ENCODE data around the gene ANKRD62. TPM values are rescaled to one million over a fixed set of nuclear protein-coding genes. Genes with fewer than 3 reads are reported as not detected.
A peak's percentile ranks its signal among the peaks of the same experiment; 100 is the strongest.

Gene ANKRD62
- total RNA-seq, 1 experiment from 2014 or later = not detected

DNA sequence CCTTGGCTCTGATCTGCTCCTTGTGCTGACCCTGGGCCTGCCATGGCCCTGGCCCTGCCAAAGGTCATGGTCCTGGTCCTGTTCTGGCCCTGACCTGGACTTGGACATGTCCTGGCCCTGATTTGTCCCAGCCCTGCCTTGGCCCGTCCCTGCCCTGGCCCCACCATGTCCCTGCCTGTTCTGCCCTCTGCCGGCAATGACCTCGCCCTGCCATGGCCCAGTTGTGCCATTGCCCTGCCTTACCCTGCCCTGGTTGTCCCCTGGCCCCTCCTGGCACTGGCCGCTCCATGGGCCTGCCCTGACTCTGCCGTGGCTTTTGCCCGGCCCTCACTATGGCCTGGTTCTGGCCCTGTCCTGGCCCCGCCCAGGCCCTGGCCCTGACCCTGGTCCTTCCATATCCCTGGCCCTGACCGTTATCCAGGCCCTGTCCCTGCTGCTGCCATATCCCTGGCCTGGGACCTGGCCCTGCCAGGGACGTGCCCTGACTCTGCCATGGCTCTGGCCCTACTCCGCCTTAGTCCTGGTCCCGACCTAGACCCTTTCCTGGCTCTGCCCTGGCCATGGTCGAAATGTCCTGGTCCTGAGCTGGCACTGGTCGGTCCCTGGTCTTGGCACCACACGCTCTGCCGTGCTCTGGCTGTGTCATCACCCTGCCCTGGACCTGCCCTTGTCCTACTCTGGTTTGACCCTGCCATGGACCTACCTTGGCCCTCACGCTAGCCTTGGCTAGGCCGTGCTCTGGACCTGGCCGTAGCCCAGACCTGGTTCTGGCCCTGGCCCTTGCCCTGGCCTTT, 6.8 kb upstream of the ANKRD62 start:
- TF ChIP-seq, protein P1, sequence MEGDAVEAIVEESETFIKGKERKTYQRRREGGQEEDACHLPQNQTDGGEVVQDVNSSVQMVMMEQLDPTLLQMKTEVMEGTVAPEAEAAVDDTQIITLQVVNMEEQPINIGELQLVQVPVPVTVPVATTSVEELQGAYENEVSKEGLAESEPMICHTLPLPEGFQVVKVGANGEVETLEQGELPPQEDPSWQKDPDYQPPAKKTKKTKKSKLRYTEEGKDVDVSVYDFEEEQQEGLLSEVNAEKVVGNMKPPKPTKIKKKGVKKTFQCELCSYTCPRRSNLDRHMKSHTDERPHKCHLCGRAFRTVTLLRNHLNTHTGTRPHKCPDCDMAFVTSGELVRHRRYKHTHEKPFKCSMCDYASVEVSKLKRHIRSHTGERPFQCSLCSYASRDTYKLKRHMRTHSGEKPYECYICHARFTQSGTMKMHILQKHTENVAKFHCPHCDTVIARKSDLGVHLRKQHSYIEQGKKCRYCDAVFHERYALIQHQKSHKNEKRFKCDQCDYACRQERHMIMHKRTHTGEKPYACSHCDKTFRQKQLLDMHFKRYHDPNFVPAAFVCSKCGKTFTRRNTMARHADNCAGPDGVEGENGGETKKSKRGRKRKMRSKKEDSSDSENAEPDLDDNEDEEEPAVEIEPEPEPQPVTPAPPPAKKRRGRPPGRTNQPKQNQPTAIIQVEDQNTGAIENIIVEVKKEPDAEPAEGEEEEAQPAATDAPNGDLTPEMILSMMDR (IDR thresholded peaks at IDR 0.05; ENCODE audit: insufficient read depth in 1 of 2, low read depth in 1 of 2, low read length in 1 of 2, severe bottlenecking in 1 of 2, unreplicated experiment in 1 of 2) = no peak
- Histone ChIP-seq H3K4me1 (no peaks in the 10 kb centered on the region), H3K9me3 (no peaks in the 10 kb centered on the region), H3K4me3 (ENCODE audit: low read depth, low read length) (no peak overlapping the region), H3K36me3 (ENCODE audit: control insufficient read depth, insufficient read depth, low read length) (no peaks in the 10 kb centered on the region), H3K27me3 (replicated peaks; ENCODE audit: control insufficient read depth, insufficient read depth, low read length) (no peaks in the 10 kb centered on the region)
- BruUV-seq (replicated peaks) = no TSS peak
- no peak overlapping the region for H3K4me3 Mint-ChIP-seq (ENCODE audit: unreplicated experiment)
- DNase-seq = no peak
- peaks cover 20% of the 10 kb centered on the region for H3K36me3 Mint-ChIP-seq (ENCODE audit: insufficient read depth, unreplicated experiment)
- H3K27me3 Mint-ChIP-seq (ENCODE audit: insufficient read depth, unreplicated experiment) = peaks cover 5% of the 10 kb centered on the region
- H3K27ac Mint-ChIP-seq (ENCODE audit: unreplicated experiment) = no peak overlapping the region
- ChIA-PET CTCF (no interaction called here), POLR2A (no interaction called here)
- no peaks in the 10 kb centered on the region for H3K9me3 Mint-ChIP-seq (ENCODE audit: unreplicated experiment)
- H3K4me1 Mint-ChIP-seq (ENCODE audit: low read depth, unreplicated experiment) = no peaks in the 10 kb centered on the region
- intact Hi-C loops (cut with micrococcal nuclease; ENCODE audit: unreplicated experiment) = no loop called here

- H3K9me3 Mint-ChIP-seq (ENCODE audit: unreplicated experiment) = no peaks in the 10 kb centered on the region
- H3K4me1 ChIP-seq = no peaks in the 10 kb centered on the region
- ChIA-PET CTCF (no interaction called here), POLR2A (no interaction called here)
- BruUV-seq (replicated peaks) = no TSS peak
- H3K27me3 ChIP-seq (replicated peaks; ENCODE audit: control insufficient read depth, insufficient read depth, low read length) = no peaks in the 10 kb centered on the region
- TF ChIP-seq, protein P1 (IDR thresholded peaks at IDR 0.05; ENCODE audit: insufficient read depth in 1 of 2, low read depth in 1 of 2, low read length in 1 of 2, severe bottlenecking in 1 of 2, unreplicated experiment in 1 of 2) = no peak
- peaks cover 5% of the 10 kb centered on the region for H3K27me3 Mint-ChIP-seq (ENCODE audit: insufficient read depth, unreplicated experiment)
- H3K36me3 Mint-ChIP-seq (ENCODE audit: insufficient read depth, unreplicated experiment) = peaks cover 21% of the 10 kb centered on the region
- H3K9me3 ChIP-seq = no peaks in the 10 kb centered on the region
- intact Hi-C loops (cut with micrococcal nuclease; ENCODE audit: unreplicated experiment) = no loop called here
- no peak overlapping the region for H3K4me3 Mint-ChIP-seq (ENCODE audit: unreplicated experiment)
- H3K36me3 ChIP-seq (ENCODE audit: control insufficient read depth, insufficient read depth, low read length) = no peaks in the 10 kb centered on the region
- no peak overlapping the region for H3K27ac Mint-ChIP-seq (ENCODE audit: unreplicated experiment)
- H3K4me3 ChIP-seq (ENCODE audit: low read depth, low read length) = no peak overlapping the region
- DNase-seq = peak in 1 of 2 experiments; percentile 32
- H3K4me1 Mint-ChIP-seq (ENCODE audit: low read depth, unreplicated experiment) = no peaks in the 10 kb centered on the region
These were observed 6.1 kb upstream of the ANKRD62 start for GRCh38 chr18:12087471-12088025.

DNA sequence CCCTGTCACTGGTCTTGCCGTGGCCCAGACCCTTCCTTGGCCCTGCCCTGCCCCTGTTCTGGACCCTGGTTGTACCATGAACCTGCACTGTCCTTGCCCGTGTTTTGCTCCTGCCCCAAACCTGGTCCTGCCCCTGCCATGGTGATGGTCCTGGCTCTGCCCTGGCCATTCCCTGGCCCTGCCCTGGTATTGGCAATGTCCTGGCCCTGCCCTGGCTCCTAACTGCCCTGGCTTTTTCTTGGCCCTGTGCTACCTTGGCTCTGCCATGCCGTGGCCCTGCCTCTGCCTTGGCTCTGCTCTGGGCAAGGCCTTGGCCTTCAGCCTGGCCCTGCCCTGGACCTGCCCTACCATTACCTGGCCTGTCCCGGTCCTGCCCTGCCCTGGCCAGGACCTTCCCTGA, 5.5 kb upstream of the ANKRD62 start:
- intact Hi-C loops (cut with micrococcal nuclease; ENCODE audit: unreplicated experiment) = no loop called here
- Histone ChIP-seq H3K36me3 (ENCODE audit: control insufficient read depth, insufficient read depth, low read length) (no peaks in the 10 kb centered on the region), H3K4me1 (no peaks in the 10 kb centered on the region), H3K4me3 (ENCODE audit: low read depth, low read length) (no peak overlapping the region), H3K9me3 (no peaks in the 10 kb centered on the region), H3K27me3 (replicated peaks; ENCODE audit: control insufficient read depth, insufficient read depth, low read length) (no peaks in the 10 kb centered on the region)
- CTCF ChIA-PET = no interaction called here
- H3K4me3 Mint-ChIP-seq (ENCODE audit: unreplicated experiment) = no peak overlapping the region
- no peak overlapping the region for H3K27ac Mint-ChIP-seq (ENCODE audit: unreplicated experiment)
- POLR2A ChIA-PET = no interaction called here
- TF ChIP-seq, protein P1 (IDR thresholded peaks at IDR 0.05; ENCODE audit: insufficient read depth in 1 of 2, low read depth in 1 of 2, low read length in 1 of 2, severe bottlenecking in 1 of 2, unreplicated experiment in 1 of 2) = no peak
- no peaks in the 10 kb centered on the region for H3K9me3 Mint-ChIP-seq (ENCODE audit: unreplicated experiment)
- BruUV-seq (replicated peaks) = no TSS peak
- peaks cover 21% of the 10 kb centered on the region for H3K36me3 Mint-ChIP-seq (ENCODE audit: insufficient read depth, unreplicated experiment)
- H3K4me1 Mint-ChIP-seq (ENCODE audit: low read depth, unreplicated experiment) = no peaks in the 10 kb centered on the region
- H3K27me3 Mint-ChIP-seq (ENCODE audit: insufficient read depth, unreplicated experiment) = peaks cover 3% of the 10 kb centered on the region
- no peak for DNase-seq

All from Caco-2 (cell line).